Epithelial cell of prostate (primary cell): Measurements from ENCODE around the gene SERPINE1.
"Not testable (repeated sequence)": the region's sequence is repeated elsewhere in the genome, so short reads cannot be mapped to it uniquely, and the experiment has no call there.

Experiments
- DNase-seq: peaks from one replicate; pipeline ENCODE4 v3.0.0-alpha.2; 2011; ENCODE audit warnings: low read depth, low spot score
- H3K27ac ChIP-seq: fragments of 450-650 bp; 2 replicates; pipeline ENCODE4 v1.5.1; 2017; ENCODE audit warnings: mild to moderate bottlenecking

The SERPINE1 gene

DNA sequence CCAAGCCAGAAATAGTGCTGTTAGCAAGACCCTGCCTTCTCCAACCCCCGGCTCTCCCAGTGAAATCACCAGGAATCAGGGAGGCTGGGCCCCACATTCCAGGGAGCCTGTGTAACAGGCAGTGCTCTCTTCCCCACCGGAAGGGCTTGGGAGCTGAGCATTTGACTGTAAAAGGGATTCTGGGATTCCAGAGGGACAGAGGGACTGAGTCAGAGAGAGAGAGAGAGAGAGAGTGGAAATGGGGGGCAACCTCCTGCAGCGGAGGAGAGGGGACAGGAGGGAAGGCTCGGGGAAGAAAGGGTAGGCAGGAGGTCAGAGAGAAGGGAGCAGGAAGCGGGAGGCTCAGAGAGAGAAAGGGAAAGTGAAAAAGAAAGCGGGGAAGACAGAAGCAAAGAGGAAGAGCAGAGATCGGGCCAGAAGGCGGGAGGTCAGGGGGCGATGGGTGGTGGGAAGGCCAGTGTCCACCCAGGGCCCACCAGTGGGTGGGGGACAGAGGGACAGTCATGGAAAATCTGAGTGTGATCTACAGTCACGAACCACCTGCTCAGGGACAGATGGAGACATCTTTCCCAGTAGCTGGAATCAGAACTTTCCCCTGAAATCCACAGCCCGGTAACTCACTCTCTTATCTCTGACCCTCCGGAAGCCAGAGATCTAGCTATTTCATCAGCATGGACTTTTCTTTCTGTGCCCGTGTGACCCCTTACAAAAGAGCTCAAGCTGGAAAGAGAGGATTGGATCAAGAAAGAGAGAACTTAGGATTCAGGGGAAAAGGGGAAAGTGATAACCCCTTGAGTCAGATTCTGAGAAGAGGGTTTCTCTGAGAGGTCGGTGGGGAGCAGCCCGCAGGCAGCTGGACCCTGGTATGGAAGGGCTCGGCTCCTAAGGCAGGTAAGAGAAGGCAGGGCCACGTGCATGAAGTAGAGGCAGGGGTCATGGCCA lies 4.6 kb upstream of the SERPINE1 start:
- DNase-seq = no peak
- peak overlapping the region; percentile 56 for H3K27ac ChIP-seq

GRCh38 chr7:101122933-101123702 lies 3.8 kb upstream of the SERPINE1 start:
- DNase-seq = no peak
- no peak overlapping the region for H3K27ac ChIP-seq

- no peak for DNase-seq
- no peak overlapping the region for H3K27ac ChIP-seq
Observed at GRCh38 chr7:101123703-101124068, 3.2 kb upstream of the SERPINE1 start.

GRCh38 chr7:101124376-101125056 lies 2.4 kb upstream of the SERPINE1 start:
- no peak for DNase-seq
- H3K27ac ChIP-seq = peak overlapping the region; percentile 32

DNA sequence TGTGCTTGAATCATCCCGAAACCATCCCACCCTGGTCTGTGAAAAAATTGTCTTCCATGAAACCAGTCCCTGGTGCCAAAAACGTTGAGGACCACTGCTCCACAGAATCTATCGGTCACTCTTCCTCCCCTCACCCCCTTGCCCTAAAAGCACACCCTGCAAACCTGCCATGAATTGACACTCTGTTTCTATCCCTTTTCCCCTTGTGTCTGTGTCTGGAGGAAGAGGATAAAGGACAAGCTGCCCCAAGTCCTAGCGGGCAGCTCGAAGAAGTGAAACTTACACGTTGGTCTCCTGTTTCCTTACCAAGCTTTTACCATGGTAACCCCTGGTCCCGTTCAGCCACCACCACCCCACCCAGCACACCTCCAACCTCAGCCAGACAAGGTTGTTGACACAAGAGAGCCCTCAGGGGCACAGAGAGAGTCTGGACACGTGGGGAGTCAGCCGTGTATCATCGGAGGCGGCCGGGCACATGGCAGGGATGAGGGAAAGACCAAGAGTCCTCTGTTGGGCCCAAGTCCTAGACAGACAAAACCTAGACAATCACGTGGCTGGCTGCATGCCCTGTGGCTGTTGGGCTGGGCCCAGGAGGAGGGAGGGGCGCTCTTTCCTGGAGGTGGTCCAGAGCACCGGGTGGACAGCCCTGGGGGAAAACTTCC lies 784 bp upstream of the SERPINE1 start:
- peak overlapping the region; percentile 81 for H3K27ac ChIP-seq
- peak; percentile 70 for DNase-seq

DNA sequence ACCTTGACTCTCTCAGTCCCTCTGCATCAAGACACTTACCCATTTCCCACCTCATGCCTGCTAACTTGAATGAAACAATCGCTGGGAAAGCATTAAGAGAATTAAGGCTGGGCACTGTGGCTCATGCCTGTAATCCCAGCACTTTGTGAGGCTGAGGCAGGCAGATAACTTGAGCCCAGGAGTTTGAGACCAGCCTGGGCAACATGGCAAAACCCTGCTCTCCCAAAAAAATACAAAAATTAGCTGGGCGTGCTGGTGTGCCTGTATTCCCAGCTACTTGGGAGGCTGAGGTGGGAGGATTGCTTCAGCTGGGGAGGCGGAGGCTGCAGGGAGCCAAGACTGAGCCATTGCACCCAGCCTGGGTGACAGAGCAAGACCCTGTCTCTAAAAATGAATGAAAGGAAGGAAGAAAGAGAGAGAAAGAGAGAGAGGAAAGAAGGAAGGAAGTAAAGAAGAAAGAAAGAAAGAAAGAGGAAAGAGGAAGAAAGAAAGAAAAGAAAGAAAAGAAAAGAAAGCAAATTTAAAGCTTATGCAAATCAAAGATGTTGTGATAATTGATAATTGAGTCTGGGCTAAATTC lies 646 bp downstream of the SERPINE1 start:
- H3K27ac ChIP-seq = peak overlapping the region; percentile 81
- no peak for DNase-seq

GRCh38 chr7:101128040-101128834 lies 1.3 kb downstream of the SERPINE1 start:
- DNase-seq = no peak

DNA sequence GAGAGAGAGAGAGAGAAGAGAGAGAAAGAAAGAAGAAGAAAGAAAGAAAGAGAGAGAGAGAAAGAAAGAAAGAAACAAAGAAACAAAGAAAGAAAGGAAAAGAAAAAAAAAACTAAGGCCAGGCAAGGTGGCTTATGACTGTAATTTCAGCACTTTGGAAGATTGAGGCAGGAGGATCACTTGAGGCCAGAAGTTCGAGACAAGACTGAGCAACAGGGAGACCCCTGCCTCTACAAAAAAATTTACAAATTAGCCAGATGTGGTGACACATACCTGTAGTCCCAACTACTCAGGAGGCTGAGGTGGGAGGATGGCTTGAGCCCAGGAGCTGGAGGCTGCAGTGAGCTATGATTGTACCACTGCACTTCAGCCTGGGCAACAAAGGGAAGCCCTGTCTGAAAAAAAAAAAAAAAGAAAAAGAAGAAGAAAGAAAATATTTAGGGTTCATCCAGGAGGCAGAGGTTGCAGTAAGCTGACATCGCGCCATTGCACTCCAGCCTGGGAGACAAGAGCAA lies 2.8 kb downstream of the SERPINE1 start:
- H3K27ac ChIP-seq = peak overlapping the region; percentile 81
- no peak for DNase-seq

More at GRCh38 chr7:101128040-101128834, 1.3 kb downstream of the SERPINE1 start:
- peak overlapping the region; percentile 81 for H3K27ac ChIP-seq

- not testable (repeated sequence) for DNase-seq
- peak overlapping the region; percentile 92 for H3K27ac ChIP-seq
Observed at GRCh38 chr7:101132626-101133600, 6.0 kb downstream of the SERPINE1 start.

GRCh38 chr7:101133621-101134398 lies 6.9 kb downstream of the SERPINE1 start:
- peak overlapping the region; percentile 92 for H3K27ac ChIP-seq
- no peak for DNase-seq

GRCh38 chr7:101134399-101134980 lies 7.6 kb downstream of the SERPINE1 start:
- DNase-seq = no peak
- peak overlapping the region; percentile 92 for H3K27ac ChIP-seq

DNA sequence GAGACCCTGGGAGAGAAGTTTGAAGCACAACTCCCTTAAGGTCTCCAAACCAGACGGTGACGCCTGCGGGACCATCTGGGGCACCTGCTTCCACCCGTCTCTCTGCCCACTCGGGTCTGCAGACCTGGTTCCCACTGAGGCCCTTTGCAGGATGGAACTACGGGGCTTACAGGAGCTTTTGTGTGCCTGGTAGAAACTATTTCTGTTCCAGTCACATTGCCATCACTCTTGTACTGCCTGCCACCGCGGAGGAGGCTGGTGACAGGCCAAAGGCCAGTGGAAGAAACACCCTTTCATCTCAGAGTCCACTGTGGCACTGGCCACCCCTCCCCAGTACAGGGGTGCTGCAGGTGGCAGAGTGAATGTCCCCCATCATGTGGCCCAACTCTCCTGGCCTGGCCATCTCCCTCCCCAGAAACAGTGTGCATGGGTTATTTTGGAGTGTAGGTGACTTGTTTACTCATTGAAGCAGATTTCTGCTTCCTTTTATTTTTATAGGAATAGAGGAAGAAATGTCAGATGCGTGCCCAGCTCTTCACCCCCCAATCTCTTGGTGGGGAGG lies 10.8 kb downstream of the SERPINE1 start:
- H3K27ac ChIP-seq = peak overlapping the region; percentile 92
- no peak for DNase-seq

- peak; percentile 86 for DNase-seq
Observed at GRCh38 chr7:101138213-101138870, 11.4 kb downstream of the SERPINE1 start.

DNA sequence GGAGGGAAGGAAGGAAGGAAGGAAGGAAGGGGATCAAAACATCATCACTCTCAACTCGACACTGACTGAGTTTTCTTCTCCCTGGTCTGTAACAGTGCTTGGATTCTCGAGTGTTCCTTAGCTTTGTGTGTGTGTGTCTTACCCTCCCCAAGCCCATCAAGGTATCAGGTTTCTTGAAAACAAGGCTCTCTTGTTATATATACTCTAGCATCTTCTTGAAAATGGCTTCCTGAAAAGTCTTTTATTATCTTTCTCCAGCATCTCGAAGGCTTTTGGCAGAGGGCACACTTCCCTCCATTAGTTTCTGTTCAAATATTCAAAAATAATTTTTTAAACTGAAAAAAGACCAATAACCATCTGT lies 13.4 kb downstream of the SERPINE1 start:
- peak overlapping the region; percentile 92 for H3K27ac ChIP-seq

More at GRCh38 chr7:101138213-101138870, 11.4 kb downstream of the SERPINE1 start:
- H3K27ac ChIP-seq = peak overlapping the region; percentile 92

GRCh38 chr7:101140746-101141382 lies 14.0 kb downstream of the SERPINE1 start:
- DNase-seq = no peak
- H3K27ac ChIP-seq = peak overlapping the region; percentile 92

More for the DNA sequence above, 13.4 kb downstream of the SERPINE1 start:
- DNase-seq = no peak
